C4-2B (cell line): ENCODE results near the gene DNAH7.

Source experiments
- H3K27ac ChIP-seq: fragments of 450-650 bp; 2 replicates; pipeline ENCODE4 v1.5.1; 2017
- ZFX ChIP-seq: fragments of 450-650 bp; IDR thresholded peaks from 2 replicates; pipeline ENCODE4 v1.6.1; 2017
- TF ChIP-seq, protein P1 (sequence below): fragments of 450-650 bp; conservative IDR thresholded peaks from 2 replicates; pipeline ENCODE4 v1.5.1; 2017; ENCODE audit warnings: mild to moderate bottlenecking

The DNAH7 gene

DNA sequence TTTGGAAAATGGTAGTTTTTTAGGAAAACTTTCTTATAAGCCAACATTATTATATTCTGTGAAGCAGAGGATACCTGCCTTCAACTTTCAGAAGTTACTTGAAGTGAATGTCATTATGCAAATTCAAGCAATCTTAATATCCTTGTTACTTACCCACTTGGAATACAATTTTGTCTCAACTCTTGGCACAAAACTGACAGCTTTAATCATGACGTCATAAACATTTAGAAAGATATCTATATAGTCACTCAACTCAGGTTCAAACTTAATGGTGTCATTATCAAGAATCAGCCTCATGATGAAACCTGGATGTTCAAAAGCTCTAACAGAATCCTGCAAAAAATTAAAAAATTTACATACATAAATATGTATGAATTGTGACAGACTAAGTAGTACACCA lies 68.1 kb downstream of the DNAH7 start:
- no peak overlapping the region for H3K27ac ChIP-seq
- no peak for TF ChIP-seq ZFX
- TF ChIP-seq, protein P1, sequence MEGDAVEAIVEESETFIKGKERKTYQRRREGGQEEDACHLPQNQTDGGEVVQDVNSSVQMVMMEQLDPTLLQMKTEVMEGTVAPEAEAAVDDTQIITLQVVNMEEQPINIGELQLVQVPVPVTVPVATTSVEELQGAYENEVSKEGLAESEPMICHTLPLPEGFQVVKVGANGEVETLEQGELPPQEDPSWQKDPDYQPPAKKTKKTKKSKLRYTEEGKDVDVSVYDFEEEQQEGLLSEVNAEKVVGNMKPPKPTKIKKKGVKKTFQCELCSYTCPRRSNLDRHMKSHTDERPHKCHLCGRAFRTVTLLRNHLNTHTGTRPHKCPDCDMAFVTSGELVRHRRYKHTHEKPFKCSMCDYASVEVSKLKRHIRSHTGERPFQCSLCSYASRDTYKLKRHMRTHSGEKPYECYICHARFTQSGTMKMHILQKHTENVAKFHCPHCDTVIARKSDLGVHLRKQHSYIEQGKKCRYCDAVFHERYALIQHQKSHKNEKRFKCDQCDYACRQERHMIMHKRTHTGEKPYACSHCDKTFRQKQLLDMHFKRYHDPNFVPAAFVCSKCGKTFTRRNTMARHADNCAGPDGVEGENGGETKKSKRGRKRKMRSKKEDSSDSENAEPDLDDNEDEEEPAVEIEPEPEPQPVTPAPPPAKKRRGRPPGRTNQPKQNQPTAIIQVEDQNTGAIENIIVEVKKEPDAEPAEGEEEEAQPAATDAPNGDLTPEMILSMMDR = no peak

DNA sequence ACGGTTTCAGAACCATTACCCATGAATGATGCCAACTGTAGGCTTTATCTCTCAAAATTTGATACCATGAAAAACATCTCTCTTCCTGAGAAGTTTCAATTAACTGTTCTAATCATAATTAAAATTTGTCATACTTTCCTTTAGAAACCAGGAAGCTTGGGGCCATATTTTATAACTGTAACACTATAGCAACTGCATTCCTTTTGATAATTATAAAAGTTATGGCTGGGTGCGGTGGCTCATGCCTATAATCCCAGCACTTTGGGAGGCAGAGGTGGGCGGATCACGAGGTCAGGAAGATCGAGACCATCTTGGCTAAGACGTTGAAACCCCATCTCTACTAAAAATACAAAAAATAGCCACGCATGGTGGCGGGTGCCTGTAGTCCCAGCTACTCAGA lies 70.6 kb downstream of the DNAH7 start:
- TF ChIP-seq, protein P1 = no peak
- no peak for TF ChIP-seq ZFX
- H3K27ac ChIP-seq = no peak overlapping the region

DNA sequence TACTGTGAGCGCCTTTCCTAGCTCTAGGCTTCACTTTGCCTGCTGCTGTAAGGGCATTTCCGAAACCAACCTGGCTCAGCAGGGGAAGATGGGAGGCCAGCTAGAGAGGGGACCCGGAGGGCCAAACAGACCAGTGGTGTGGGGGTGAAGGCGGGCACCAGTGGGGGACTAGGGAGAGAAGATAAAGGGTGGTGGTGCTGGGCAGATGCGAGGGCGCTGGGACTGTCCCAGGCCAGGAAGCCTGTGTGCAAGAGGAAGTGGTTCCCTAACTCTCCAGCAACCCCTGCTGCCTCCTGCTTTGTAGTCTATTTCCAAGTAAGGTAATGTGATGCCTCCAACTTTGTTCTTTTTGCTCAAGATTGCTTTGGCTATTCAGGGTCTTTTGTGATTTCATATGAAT lies 73.1 kb downstream of the DNAH7 start:
- TF ChIP-seq, protein P1 = no peak
- no peak for TF ChIP-seq ZFX

DNA sequence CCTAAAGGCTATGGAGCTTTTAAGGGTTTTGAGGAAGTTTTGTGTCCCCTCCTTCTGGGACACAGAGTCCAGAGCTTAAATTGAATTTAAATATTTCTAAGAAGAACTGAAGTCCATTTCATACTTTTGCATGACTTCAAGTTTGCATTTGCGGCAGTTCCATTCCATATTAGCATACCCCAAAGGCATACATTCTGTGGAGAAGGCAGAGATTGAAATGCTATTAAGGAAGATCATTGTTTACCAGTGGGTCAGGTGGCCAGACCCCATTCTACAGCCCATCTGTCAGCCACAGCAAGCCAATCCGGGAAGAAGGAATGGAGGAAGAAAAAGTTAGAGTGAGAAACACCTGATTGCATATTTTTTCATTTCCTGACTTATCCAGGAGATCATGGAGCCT lies 75.0 kb downstream of the DNAH7 start:
- no peak overlapping the region for H3K27ac ChIP-seq
- TF ChIP-seq, protein P1 = no peak
- no peak for TF ChIP-seq ZFX

More for the DNA sequence above, 73.1 kb downstream of the DNAH7 start:
- H3K27ac ChIP-seq = no peak overlapping the region

DNA sequence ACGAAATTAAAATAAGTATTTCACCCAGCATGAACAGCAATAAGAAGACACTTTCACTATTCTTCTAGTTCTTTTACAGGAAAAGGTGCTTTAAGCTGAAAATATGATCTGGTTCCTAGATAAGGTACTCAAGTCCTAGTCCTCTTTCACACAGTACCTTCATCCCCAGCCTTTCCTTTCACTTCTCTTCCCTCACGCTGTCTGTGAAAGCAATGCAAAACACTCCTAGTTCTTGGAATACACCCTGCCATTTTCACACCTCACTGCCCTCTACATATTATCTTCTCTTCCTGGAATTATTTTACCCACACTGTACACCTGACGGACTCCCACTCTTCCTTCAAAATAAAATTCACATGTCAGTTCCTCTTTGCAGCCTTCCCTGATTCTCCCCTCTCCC lies 82.9 kb downstream of the DNAH7 start:
- H3K27ac ChIP-seq = no peak overlapping the region
- TF ChIP-seq, protein P1 = no peak

DNA sequence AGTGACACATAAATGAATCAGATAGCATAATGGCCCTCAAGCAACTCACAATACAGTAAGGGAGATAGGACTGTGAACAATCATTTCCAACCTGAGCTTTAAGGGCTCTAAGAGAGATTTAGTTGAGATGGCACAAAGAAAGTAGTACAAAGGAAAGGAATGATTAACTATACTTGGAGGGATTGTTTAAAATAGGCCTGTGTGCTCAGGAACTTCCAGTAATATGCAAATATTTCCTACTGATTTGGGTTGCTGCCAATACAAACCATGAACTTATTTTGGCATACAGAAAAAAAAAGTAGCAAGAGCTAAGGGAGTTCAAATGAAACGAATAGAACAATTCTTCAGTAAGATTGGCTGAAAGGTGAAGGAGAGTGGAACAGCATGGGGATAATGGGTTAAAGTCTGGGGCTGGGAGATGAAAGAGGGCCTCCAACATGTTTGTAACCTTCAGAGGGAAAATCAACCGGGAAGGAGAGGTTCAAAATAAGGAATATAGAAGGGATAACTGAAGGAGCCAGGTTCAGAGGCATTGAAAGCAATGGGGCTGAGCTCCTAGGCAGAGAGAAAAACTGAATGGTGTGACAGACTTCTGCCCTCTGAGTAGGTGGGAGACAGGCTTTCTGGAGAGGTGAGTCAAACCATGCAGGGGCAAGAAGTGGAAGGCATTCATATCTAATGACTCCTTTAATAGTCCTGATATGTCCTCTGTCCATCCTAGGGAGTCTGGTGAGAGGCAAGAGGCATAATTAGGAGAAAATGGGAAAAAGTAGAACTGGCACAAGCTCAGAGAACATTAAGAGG lies 83.5 kb downstream of the DNAH7 start:
- TF ChIP-seq, protein P1 = no peak
- TF ChIP-seq ZFX = no peak
- H3K27ac ChIP-seq = no peak overlapping the region

DNA sequence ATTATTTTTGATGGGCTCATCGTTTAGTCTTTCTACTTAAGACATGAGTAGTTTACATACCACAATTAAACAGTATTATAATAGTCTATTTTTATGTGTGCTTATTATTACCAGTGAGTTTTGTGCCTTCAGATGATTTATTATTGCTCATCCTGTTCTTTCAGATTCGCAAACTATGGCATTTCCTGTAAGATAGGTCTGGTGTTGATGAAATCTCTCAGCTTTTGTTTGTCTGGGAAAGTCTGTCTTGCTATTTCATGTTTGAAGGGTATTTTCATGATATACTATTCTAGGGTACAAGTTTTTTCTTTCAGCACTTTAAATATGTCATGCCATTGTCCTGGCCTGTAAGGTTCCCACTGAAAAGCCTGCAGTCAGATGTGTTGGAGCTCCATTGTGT lies 101.3 kb downstream of the DNAH7 start:
- no peak for TF ChIP-seq ZFX
- TF ChIP-seq, protein P1 = no peak

More for the DNA sequence above, 101.3 kb downstream of the DNAH7 start:
- H3K27ac ChIP-seq = no peak overlapping the region
